Right atrium auricular region (tissue), 2 donors: Measurements from ENCODE around the gene GHDC. TPM values are rescaled to one million over a fixed set of nuclear protein-coding genes. Genes with fewer than 3 reads are reported as not detected.

Source experiments
- DNase-seq: peaks from one replicate; pipeline ENCODE4 v3.0.0-alpha.2; 2019; ENCODE audit warnings: low spot score
- H3K27ac ChIP-seq, 2 donors: fragments of 200-600 bp; sonication (generic); 1 replicate in 1 of 2; 2 replicates in 1 of 2; pipeline ENCODE4 v1.5.1; 2016 to 2019
- H3K27me3 ChIP-seq, 2 donors: fragments of 200-600 bp; sonication (generic); one replicate each; pipeline versions ENCODE4 v1.5.1 to v1.6.0; 2017 to 2019
- H3K36me3 ChIP-seq: fragments of 200-600 bp; sonication (generic); one replicate; pipeline ENCODE4 v1.5.1; 2016
- H3K4me1 ChIP-seq, 2 donors: fragments of 200-600 bp; sonication (generic); one replicate each; pipeline versions ENCODE4 v1.5.1 to v1.6.0; 2017 to 2019
- H3K4me3 ChIP-seq, 2 donors: fragments of 200-600 bp; sonication (generic); 1 replicate in 1 of 2; 2 replicates in 1 of 2; pipeline ENCODE4 v1.5.1; 2017 to 2019; ENCODE audit warnings: mild to moderate bottlenecking in 1 of 2, moderate library complexity in 1 of 2
- H3K9me3 ChIP-seq, 2 donors: fragments of 200-600 bp; sonication (generic); one replicate each; pipeline ENCODE4 v1.5.1; 2019
- CTCF ChIP-seq, 2 donors: fragments of 200-600 bp; sonication (generic); IDR thresholded peaks; one replicate each; pipeline ENCODE4 v1.5.1; 2019; ENCODE audit warnings: antibody characterized with exemption in 2 of 2
- total RNA-seq, 2 donors: library from RNA; depleted of rRNA; stranded (reverse); fragments of >200 nt; gene quantifications; one replicate each; pipeline ENCODE4 v1.1.0, GENCODE V29; 2016

GHDC gene
- total RNA-seq, 2 donors from 2014 or later, result 13.1 to 19.3 TPM

GRCh38 chr17:42182927-42183734 lies 11.2 kb downstream of the GHDC start:
- H3K27me3 ChIP-seq, result peaks cover 10 to 13% of the 10 kb centered on the region in 2 donors
- H3K27ac ChIP-seq, result peak overlapping the region; percentile 67
- peaks cover 0 to 25% of the 10 kb centered on the region in 2 donors for H3K4me1 ChIP-seq
- H3K9me3 ChIP-seq, result no peaks in the 10 kb centered on the region
- peak overlapping the region; percentile 41 to 51 for H3K4me3 ChIP-seq
- DNase-seq, result no peak
- TF ChIP-seq CTCF (IDR thresholded peaks at IDR 0.05), result no peak
- H3K36me3 ChIP-seq, result no peaks in the 10 kb centered on the region

- Histone ChIP-seq H3K36me3 (no peaks in the 10 kb centered on the region), H3K9me3 (no peaks in the 10 kb centered on the region), H3K4me1 (peaks cover 0 to 25% of the 10 kb centered on the region in 2 donors), H3K4me3 (no peak overlapping the region), H3K27me3 (peaks cover 10 to 13% of the 10 kb centered on the region in 2 donors), H3K27ac (no peak overlapping the region)
- DNase-seq, result no peak
- TF ChIP-seq CTCF (IDR thresholded peaks at IDR 0.05), result no peak
Observed at GRCh38 chr17:42181851-42182207, 12.5 kb downstream of the GHDC start.

GRCh38 chr17:42180922-42181850 lies 13.1 kb downstream of the GHDC start, which contains the start of gene KCNH4:
KCNH4 (minus strand) TSS chr17:42181142; CDS start chr17:42180945, 197 bp downstream.
- peak; percentile 24 to 63 for TF ChIP-seq CTCF (IDR thresholded peaks at IDR 0.05)
- no peak within 1 kb of the TSS for H3K27ac ChIP-seq
- peak; percentile 82 for DNase-seq
- H3K36me3 ChIP-seq, result no peaks in the 10 kb centered on the region
- H3K4me3 ChIP-seq, result peak within 1 kb of the TSS; percentile 33 to 50
- peaks cover 10 to 13% of the 10 kb centered on the region in 2 donors for H3K27me3 ChIP-seq
- H3K9me3 ChIP-seq, result no peaks in the 10 kb centered on the region
- H3K4me1 ChIP-seq, result peaks cover 0 to 25% of the 10 kb centered on the region in 2 donors

- Histone ChIP-seq H3K27ac (no peak overlapping the region), H3K4me1 (peaks cover 0 to 25% of the 10 kb centered on the region in 2 donors), H3K27me3 (peaks cover 10 to 13% of the 10 kb centered on the region in 2 donors), H3K9me3 (no peaks in the 10 kb centered on the region), H3K36me3 (no peaks in the 10 kb centered on the region), H3K4me3 (peak overlapping the region; percentile 33 to 50)
- no peak for TF ChIP-seq CTCF (IDR thresholded peaks at IDR 0.05)
- DNase-seq, result no peak
Observed at GRCh38 chr17:42180411-42180921, 13.8 kb downstream of the GHDC start.

GRCh38 chr17:42179911-42180410 lies 14.3 kb downstream of the GHDC start:
- H3K9me3 ChIP-seq, result no peaks in the 10 kb centered on the region
- peak overlapping the region in 1 of 2 donors; percentile 50 for H3K4me3 ChIP-seq
- no peak for TF ChIP-seq CTCF (IDR thresholded peaks at IDR 0.05)
- H3K36me3 ChIP-seq, result no peaks in the 10 kb centered on the region
- H3K27me3 ChIP-seq, result peaks cover 10 to 13% of the 10 kb centered on the region in 2 donors
- no peak overlapping the region for H3K27ac ChIP-seq
- peaks cover 0 to 25% of the 10 kb centered on the region in 2 donors for H3K4me1 ChIP-seq
- no peak for DNase-seq
